Ramos (cell line): ENCODE data around the gene TM4SF4.

Experiments
- in situ Hi-C: fragments of 300-500 bp; cut with MboI; formaldehyde crosslinking; loops from one replicate; pipeline ENCODE4 v1.14.3; 2022; ENCODE audit warnings: low sequenced_read_pairs; ENCODE audit not compliant: unreplicated experiment

Gene TM4SF4

GRCh38 chr3:149453140-149453805 is 21.2 kb upstream of the TM4SF4 start:
- in situ Hi-C loops = no loop called here

DNA sequence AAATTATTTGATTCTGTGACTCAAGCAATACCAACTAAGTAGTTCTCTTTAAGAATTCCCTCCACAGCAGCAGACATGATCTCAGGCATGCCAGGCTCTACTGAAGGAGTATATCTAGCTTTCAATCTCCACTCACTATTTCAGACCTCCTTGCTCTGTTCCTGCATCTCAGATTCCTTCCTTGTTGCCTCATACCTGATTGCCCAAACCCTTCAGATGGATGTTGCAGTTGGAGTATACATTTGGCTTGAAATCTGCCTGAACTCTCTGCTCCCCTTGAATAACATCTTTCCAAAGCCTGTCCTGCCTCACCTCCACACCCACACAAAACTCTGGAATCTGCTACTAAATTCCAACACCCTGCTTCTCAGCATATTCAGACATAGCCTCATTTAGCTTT is 19.8 kb upstream of the TM4SF4 start:
- in situ Hi-C loops = no loop called here

DNA sequence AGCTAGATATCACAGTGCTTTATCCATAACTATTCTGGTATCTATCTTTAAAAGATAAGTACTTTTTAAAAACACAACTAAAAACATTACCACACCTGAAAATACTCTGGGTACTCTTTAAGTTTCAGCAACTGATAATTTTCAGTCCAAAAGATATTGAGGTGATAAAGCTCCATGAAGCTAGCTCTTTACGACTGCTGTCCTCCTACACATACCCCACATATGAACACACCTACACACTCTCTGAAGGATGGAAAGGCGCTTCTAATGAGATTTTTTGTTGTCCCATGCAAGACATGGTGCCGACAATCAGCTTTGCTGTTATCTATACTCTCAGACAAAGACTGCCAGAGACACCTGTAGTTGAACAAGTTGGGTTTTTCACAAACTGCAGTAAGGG is 19.1 kb upstream of the TM4SF4 start:
- in situ Hi-C loops = no loop called here

DNA sequence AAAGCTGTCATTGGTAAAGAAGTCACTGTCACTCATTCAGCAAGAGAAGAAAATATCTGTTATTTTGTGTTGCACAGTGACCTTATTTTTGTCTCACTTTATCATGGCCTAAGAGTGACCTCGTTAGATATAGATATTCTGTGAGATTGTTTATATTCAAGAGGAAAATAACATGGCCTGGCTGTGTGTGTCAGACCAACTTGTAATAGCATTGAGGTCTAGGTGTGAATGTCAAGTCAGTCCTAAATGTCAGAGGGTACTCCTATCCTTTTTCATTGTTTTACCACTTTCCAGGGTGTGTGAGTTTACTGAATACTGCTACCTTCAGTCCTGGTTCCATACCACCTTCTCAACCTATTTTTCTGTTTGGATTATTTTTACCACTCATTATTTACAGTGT is 18.5 kb upstream of the TM4SF4 start:
- in situ Hi-C loops = no loop called here

GRCh38 chr3:149459491-149460059 is 14.9 kb upstream of the TM4SF4 start:
- in situ Hi-C loops = no loop called here

GRCh38 chr3:149460117-149460516 is 14.4 kb upstream of the TM4SF4 start:
- in situ Hi-C loops = no loop called here

DNA sequence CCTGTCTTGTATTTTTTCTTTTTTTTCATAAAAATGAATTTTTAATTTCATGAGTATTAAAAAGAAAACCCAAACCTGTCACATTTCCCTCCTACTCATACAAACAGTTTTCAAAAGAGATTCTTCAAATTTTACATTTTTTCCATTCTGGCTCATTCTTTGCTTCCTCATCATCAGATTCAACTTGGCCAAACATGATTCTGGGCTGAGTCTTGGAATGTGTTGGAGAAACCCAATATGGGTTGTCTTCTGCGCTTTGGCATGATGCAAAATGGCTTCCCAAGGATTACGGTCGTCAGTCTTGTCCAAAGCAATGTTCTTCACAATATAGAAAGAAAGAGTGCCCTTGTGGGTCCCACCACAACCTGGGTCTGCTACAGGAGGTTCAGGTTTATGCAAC is 12.4 kb upstream of the TM4SF4 start:
- in situ Hi-C loops = no loop called here

- in situ Hi-C loops = no loop called here
These were observed 11.9 kb upstream of the TM4SF4 start for GRCh38 chr3:149462581-149463011.

GRCh38 chr3:149463921-149464320 is 10.6 kb upstream of the TM4SF4 start:
- in situ Hi-C loops = no loop called here

DNA sequence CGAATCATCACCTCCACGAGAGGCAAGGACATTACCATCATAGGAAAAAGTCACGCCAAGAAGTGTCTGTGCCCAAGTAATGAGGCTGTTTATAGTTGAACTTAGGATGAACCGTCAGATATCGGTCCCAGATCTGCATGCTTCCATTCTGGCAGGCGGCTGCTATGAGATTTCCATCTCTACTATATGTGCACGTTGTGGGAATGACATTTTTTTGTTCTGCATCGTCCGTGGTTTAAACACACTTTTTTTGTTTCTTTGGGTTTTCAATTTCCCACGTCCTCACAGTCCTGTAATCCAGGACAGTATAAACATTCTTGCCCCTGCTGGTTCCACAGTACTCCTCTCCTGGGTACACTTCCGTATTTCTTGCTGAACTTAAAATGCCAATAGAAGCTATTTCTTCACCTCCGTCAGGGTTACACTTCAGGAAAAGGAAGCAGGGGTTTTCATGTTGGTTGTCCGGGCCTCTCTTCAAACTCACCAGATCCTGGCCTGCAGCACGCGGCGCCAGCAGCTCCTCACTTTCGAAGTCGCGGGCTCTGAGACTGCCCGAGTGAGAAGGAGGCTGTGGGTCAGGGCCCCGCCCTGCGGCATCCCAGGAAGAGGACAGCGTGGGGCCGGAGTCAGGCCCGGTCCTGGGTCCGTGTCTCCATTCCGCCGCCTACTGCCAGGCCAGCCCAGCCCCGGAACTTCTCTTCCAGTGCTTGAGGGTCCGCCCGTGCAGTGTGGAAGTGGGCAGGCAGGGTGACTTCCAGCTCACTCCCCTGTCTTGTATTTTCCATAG is 9.8 kb upstream of the TM4SF4 start:
- in situ Hi-C loops = no loop called here

DNA sequence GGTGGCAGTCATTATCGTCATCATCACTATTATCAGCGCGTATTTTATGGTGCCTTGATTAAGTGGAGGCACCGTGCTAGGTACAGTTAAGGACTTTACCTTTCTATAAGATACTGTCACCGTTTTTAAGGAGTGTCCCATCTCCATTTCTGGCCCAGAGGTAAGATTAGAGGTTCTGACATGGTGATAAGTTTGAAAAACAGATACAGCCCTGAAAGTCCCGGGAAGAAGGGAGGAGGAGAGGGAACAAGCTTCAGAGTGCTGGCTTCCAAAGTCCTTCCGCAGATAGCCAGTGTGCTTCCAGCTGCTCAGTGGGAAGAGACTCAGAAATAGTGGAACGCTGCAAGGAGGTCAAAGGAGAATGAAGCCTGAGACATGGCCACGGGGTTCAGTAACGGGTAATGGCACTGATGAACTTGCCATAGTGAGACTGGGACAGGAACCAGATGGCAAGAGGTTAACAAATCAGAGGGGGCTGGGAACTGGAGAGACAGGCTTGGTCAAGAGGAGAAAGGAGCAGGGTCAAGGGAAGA is 9.1 kb upstream of the TM4SF4 start:
- in situ Hi-C loops = no loop called here

DNA sequence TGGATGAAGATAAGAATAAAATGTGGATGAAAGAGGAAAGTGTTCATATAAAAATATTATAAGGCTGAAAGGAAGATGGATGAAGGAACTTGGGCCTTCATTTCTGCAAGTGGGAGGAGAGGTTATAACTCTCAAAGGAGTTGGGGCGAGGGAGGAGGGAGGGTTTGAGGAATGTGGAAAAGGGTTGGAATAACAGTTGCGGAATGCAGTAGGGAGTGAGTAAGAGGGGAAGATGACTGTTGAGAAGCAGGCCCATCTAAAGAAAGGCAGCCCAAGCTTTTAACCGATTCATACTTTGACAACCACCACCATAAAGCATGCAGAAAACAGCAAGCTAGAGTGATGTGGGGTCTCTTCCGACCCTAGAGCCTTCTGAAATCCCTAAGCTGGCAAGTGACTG is 8.3 kb upstream of the TM4SF4 start:
- in situ Hi-C loops = no loop called here

DNA sequence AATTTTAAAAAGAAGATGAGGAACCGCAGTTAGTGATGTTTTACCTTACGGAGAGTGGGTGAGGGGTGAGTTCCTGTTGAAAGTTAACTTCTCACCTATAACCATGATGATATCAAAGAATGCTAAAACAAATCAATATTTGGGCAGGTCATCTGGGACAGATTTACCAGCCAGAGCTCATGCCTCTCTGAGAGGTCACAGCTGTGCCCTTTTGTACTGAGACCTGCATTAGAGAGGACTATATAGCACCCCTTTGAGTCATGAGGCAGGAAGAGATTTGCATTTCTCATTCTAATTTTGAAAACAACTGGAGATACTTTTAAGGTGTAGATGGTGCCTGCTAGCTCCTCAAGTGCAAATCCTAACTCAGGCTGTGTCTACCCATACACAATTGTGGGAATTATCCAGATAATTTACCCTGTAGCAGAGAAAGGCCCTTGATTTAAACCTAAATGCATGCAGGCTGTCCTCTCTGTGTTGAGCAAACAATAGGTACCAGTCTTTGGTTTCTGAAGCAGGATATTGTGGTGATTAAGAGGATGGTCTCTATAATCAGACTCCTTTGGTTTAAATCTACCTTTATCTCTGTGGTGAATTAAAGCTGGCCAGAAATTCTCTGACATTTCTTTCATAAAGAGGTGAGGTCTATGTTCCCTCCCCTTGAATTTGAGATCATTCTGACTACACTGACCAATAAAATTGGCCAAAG is 5.8 kb upstream of the TM4SF4 start:
- in situ Hi-C loops = no loop called here

- in situ Hi-C loops = no loop called here
These were observed 4.1 kb upstream of the TM4SF4 start for GRCh38 chr3:149470381-149470780.

- in situ Hi-C loops = no loop called here
These were observed 2.3 kb upstream of the TM4SF4 start for GRCh38 chr3:149472030-149472797.

- in situ Hi-C loops = no loop called here
These were observed 894 bp upstream of the TM4SF4 start for GRCh38 chr3:149473357-149474249.

- in situ Hi-C loops = loop anchor here (25.0 kb wide), 1 partner anchor 363 kb away; no protein-coding TSS in a partner anchor
These were observed 1.1 kb downstream of the TM4SF4 start for GRCh38 chr3:149475451-149476060.

- in situ Hi-C loops = loop anchor here (25.0 kb wide), 1 partner anchor 364 kb away; no protein-coding TSS in a partner anchor
These were observed 1.7 kb downstream of the TM4SF4 start for GRCh38 chr3:149476225-149476624.
